Type B pancreatic cell (in vitro differentiated cells): Measurements from ENCODE around the gene FAM162A. TPM values are rescaled to one million over a fixed set of nuclear protein-coding genes. Genes with fewer than 3 reads are reported as not detected.
A peak's percentile ranks its signal among the peaks of the same experiment; 100 is the strongest.

Experiments used
- DNase-seq: peaks from one replicate; pipeline ENCODE4 v3.0.0; 2021; ENCODE audit warnings: mixed read lengths; ENCODE audit not compliant: unreplicated experiment; ENCODE audit errors: extremely low spot score
- H3K27ac Mint-ChIP-seq: 2 replicates; pipeline ENCODE4 v1.8.0; 2021; ENCODE audit warnings: mild to moderate bottlenecking, mixed read lengths
- H3K27me3 Mint-ChIP-seq: 2 replicates; pipeline ENCODE4 v1.8.0; 2021; ENCODE audit warnings: mixed read lengths
- H3K36me3 Mint-ChIP-seq: 2 replicates; pipeline ENCODE4 v1.8.0; 2021; ENCODE audit warnings: mixed read lengths
- H3K4me1 Mint-ChIP-seq: one replicate; pipeline ENCODE4 v1.8.0; 2021; ENCODE audit warnings: mixed read lengths; ENCODE audit not compliant: unreplicated experiment
- H3K4me3 Mint-ChIP-seq: 2 replicates; pipeline ENCODE4 v1.8.0; 2021; ENCODE audit warnings: mild to moderate bottlenecking, mixed read lengths
- H3K9me3 Mint-ChIP-seq: 2 replicates; pipeline ENCODE4 v1.8.0; 2021; ENCODE audit warnings: mixed read lengths
- total RNA-seq: library from RNA; stranded (reverse); gene quantifications from 2 replicates; pipeline ENCODE4 v1.2.1, GENCODE V29; 2021; ENCODE audit warnings: low replicate concordance
- TF ChIP-seq, protein P1 (sequence below): fragments of 200-600 bp; sonication (generic); conservative IDR thresholded peaks from 2 replicates; pipeline ENCODE4 v1.5.0; 2021; ENCODE audit warnings: antibody characterized with exemption, mild to moderate bottlenecking

The FAM162A gene
- total RNA-seq, 1 donor from 2014 or later: 68.8 TPM

DNA sequence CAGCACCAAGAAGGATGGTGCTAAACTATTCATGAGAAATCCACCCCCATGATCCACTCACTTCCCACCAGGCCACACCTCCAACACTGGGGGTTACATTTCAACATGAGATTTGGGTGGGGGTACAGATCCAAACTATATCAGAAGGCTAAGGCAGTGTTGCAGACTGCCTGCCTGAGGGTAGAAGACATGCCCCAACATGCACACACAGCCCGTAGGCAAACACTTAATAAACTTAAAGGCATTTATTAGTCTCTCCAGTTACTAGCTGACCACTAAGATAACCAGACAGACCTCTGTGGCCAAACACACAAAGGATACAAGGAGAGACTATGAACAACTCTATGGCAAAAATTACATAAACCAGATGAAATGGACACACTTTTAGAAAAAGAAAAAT, 10.2 kb downstream of the FAM162A start:
- DNase-seq: no peak
- Mint-ChIP-seq H3K4me3 (no peak overlapping the region), H3K9me3 (no peaks in the 10 kb centered on the region), H3K36me3 (peaks cover 4% of the 10 kb centered on the region), H3K27me3 (no peaks in the 10 kb centered on the region), H3K4me1 (peaks cover 4% of the 10 kb centered on the region), H3K27ac (peak overlapping the region; percentile 44)
- TF ChIP-seq, protein P1, sequence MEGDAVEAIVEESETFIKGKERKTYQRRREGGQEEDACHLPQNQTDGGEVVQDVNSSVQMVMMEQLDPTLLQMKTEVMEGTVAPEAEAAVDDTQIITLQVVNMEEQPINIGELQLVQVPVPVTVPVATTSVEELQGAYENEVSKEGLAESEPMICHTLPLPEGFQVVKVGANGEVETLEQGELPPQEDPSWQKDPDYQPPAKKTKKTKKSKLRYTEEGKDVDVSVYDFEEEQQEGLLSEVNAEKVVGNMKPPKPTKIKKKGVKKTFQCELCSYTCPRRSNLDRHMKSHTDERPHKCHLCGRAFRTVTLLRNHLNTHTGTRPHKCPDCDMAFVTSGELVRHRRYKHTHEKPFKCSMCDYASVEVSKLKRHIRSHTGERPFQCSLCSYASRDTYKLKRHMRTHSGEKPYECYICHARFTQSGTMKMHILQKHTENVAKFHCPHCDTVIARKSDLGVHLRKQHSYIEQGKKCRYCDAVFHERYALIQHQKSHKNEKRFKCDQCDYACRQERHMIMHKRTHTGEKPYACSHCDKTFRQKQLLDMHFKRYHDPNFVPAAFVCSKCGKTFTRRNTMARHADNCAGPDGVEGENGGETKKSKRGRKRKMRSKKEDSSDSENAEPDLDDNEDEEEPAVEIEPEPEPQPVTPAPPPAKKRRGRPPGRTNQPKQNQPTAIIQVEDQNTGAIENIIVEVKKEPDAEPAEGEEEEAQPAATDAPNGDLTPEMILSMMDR: no peak

DNA sequence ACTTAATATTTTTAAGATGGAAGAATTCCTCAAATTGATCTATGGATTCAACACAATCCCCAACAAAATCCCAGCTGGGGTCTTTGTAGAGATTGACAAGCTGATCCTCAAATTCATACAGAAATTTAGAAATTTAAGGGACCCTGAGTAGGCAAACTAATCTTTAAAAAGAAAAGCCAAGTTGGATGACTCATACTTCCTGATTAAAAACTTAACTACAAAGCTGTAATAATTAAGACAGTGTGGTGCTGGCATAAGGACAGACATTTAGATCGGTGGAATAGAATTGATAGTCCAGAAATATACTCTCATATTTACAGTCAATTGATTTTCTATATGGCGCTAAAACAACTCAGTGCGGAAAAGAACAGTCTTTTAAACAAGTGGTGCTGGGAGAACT, 11.6 kb downstream of the FAM162A start:
- H3K27ac Mint-ChIP-seq: no peak overlapping the region
- H3K27me3 Mint-ChIP-seq: no peaks in the 10 kb centered on the region
- H3K4me1 Mint-ChIP-seq: peaks cover 4% of the 10 kb centered on the region
- DNase-seq: no peak
- H3K4me3 Mint-ChIP-seq: no peak overlapping the region
- TF ChIP-seq, protein P1: no peak
- H3K9me3 Mint-ChIP-seq: no peaks in the 10 kb centered on the region
- peaks cover 4% of the 10 kb centered on the region for H3K36me3 Mint-ChIP-seq

DNA sequence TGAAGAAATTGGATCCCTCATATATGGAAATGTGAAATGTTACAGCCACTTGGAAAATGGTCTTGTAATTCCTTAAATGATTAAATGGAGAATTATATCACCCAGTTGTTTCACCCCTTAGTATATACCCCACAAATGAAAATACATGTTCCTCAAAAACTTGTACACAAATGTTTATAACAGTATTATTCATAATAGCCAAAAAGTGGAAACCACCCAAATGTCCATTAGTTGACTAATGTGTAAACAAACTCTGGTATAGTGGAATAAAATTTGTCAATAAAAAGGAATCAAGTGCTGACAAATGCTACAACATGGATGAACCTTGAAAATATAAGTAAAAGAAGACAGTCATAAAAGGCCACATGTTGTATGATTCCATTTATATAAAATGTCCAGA, 12.5 kb downstream of the FAM162A start:
- Mint-ChIP-seq H3K36me3 (peaks cover 4% of the 10 kb centered on the region), H3K9me3 (no peaks in the 10 kb centered on the region), H3K27me3 (no peaks in the 10 kb centered on the region), H3K4me1 (peaks cover 4% of the 10 kb centered on the region), H3K4me3 (no peak overlapping the region), H3K27ac (no peak overlapping the region)
- no peak for DNase-seq
- TF ChIP-seq, protein P1: no peak

DNA sequence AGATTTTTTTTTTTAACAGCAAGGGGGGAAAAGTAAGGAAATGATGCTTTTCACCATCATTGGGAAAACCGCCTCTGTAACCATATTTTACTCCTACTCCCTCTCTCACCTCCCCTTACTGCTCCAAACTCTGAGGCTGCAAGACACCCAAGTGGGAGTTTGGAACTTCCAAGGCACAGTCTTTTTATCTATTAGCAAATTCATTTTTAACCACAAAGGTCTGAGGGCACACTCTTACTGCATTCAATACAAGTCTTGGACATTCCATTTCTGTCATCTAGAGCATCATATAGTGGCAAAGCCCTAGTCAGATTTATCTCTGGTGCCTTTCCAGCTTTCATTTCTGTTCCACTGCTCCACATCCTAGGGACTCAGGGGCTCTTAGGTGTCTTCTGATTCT, 13.2 kb downstream of the FAM162A start:
- H3K27ac Mint-ChIP-seq: no peak overlapping the region
- no peak for DNase-seq
- H3K4me3 Mint-ChIP-seq: no peak overlapping the region
- peaks cover 4% of the 10 kb centered on the region for H3K36me3 Mint-ChIP-seq
- H3K4me1 Mint-ChIP-seq: peaks cover 4% of the 10 kb centered on the region
- no peaks in the 10 kb centered on the region for H3K9me3 Mint-ChIP-seq
- H3K27me3 Mint-ChIP-seq: no peaks in the 10 kb centered on the region
- TF ChIP-seq, protein P1: no peak

DNA sequence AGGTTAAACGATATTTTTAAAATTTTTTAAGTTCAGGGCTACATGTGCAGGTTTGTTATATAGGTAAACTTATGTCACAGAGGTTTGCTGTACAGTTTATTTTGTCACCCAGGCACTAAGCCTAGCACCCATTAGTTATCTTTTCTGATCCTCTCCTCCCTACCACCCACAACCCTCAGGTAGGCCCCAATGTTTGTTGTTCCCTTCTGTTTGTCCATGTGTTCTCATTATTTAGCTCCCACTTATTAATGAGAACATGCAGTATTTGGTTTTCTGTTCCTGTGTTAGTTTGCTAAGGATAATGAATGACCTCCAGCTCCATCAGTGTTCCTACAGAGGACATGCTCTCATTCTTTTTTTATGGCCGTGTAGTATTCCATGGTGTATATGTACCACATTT, 14.9 kb downstream of the FAM162A start:
- Mint-ChIP-seq H3K4me3 (no peak overlapping the region), H3K27ac (no peak overlapping the region), H3K4me1 (no peaks in the 10 kb centered on the region), H3K9me3 (no peaks in the 10 kb centered on the region), H3K36me3 (peaks cover 8% of the 10 kb centered on the region), H3K27me3 (no peaks in the 10 kb centered on the region)
- no peak for DNase-seq
- TF ChIP-seq, protein P1: no peak

DNA sequence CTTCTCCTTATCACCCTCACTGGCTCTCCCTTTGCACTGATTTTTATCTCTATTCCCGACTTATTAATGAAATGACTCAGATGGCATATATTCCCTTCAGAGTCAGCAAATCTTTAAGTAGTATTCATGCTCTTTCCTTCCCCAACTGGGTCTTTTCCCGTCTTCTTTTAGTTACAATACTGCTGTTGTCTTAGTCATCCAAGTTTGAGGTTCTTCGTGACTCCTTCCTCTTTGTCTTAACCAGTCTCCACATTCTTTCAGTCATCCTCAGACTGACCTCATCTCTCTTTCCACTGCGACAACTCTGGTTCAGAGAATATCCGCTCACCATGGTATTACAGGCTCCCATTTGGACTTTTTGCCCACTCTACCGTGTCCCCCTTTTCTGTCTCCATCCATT, 19.5 kb downstream of the FAM162A start:
- DNase-seq: no peak
- TF ChIP-seq, protein P1: no peak
- H3K4me3 Mint-ChIP-seq: no peak overlapping the region
- no peak overlapping the region for H3K27ac Mint-ChIP-seq
- no peaks in the 10 kb centered on the region for H3K27me3 Mint-ChIP-seq
- H3K4me1 Mint-ChIP-seq: no peaks in the 10 kb centered on the region
- peaks cover 9% of the 10 kb centered on the region for H3K36me3 Mint-ChIP-seq
- no peaks in the 10 kb centered on the region for H3K9me3 Mint-ChIP-seq
